HG03139 (cell line): Measurements from ENCODE around the gene NKX2-4.
"Not testable (repeated sequence)": the region's sequence is repeated elsewhere in the genome, so short reads cannot be mapped to it uniquely, and the experiment has no call there.

Source experiments
- ATAC-seq: cut with Tn5 transposase; IDR thresholded peaks from one replicate; pipeline ENCODE4 v1.9.1; 2021; ENCODE audit not compliant: unreplicated experiment

NKX2-4 gene

GRCh38 chr20:21397341-21398108 is at the start of gene NKX2-4:
TSS of gene NKX2-4 (minus strand) at chr20:21397526. CDS start at chr20:21397399, 127 bp downstream.
- no peak for ATAC-seq

GRCh38 chr20:21437816-21438215 is 40.5 kb upstream of the NKX2-4 start:
- no peak for ATAC-seq

DNA sequence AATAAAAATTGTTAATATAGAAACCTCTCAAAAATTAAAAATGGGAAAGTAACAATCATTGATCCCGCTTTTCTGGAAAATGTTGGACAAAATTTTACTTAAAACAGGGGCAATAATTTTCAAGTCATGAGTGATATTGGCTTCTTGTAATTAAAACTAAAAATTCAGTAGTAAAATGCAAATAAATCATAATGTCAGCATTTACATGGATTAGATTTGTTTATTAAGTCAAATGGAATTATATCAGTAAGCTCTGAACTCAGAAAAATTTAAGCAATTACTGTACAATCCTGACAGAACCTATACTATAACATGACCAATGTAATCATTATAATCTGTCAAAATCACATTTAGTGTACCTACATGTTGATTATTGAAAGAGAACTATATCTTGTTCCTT is 39.9 kb upstream of the NKX2-4 start:
- no peak for ATAC-seq

GRCh38 chr20:21436205-21436604 is 38.9 kb upstream of the NKX2-4 start:
- ATAC-seq, result no peak

- no peak for ATAC-seq
Measured at GRCh38 chr20:21435576-21435975, 38.2 kb upstream of the NKX2-4 start.

DNA sequence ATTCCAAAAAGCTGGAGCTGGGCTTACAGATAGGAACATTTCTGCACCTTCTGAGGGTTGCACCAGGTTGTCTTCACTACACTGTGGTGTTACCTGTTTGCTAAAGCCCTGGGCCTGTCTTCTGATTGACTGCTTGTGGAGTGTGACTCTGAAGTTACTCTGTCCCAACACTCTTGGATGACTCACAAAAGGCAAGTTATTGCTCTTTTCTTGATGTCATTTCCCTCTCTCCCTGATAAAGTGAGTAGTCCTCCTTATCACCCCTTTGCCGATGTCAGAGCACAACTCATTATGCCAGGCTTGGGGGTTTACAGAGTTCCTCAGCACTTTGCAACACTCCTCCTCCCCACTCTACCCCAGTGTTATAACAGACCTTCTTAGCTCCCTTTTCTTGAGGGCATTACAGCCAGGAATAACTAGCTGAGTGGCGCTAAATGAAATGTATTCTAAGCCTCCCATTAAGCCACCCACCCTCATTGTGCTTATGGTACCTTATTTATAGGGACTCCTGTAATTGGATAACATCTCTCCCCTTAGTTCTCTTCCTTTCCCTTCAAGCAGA is 36.1 kb upstream of the NKX2-4 start:
- no peak for ATAC-seq

- no peak for ATAC-seq
Measured at GRCh38 chr20:21432911-21433310, 35.6 kb upstream of the NKX2-4 start.

- ATAC-seq, result no peak
Measured at GRCh38 chr20:21430020-21430419, 32.7 kb upstream of the NKX2-4 start.

DNA sequence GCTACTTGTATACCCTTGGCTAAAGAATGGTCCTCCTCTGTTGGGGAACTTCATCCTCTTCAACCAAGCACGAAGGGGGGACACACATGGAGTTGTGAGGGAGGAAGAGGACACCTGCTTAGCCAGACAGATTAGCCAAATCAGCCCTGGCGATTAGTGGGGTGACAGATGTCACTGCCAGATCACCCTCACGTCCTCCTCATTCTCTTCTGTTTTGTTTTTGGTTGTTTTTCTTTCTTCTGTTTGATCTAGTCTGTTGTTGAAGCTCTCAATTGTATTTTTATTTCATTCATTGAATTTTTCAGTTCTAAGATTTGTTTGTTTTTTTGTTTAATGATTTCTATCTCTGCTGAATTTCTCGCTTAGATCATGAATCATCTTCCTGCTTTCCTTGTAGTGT is 27.5 kb upstream of the NKX2-4 start:
- no peak for ATAC-seq

- ATAC-seq, result not testable (repeated sequence)
Measured at GRCh38 chr20:21423712-21424111, 26.4 kb upstream of the NKX2-4 start.

- no peak for ATAC-seq
Measured at GRCh38 chr20:21421601-21422236, 24.4 kb upstream of the NKX2-4 start.

GRCh38 chr20:21419147-21419546 is 21.8 kb upstream of the NKX2-4 start:
- ATAC-seq, result not testable (repeated sequence)

DNA sequence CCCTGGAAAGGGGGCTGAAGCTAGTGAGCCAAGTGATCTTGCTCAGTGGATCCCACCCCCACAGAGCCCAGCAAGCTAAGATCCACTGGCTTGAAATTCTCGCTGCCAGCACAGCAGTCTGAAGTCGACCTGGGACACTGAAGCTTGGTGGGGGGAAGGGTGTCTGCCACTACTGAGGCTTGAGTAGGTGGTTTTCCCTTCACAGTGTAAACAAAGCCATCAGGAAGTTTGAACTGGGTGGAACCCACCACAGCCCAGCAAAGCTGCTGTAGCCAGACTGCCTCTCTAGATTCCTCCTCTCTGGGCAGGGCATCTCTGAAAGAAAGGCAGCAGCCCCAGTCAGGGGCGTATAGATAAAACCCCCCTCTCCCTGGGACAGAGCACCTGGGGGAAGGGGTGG is 16.7 kb upstream of the NKX2-4 start:
- ATAC-seq, result not testable (repeated sequence)

DNA sequence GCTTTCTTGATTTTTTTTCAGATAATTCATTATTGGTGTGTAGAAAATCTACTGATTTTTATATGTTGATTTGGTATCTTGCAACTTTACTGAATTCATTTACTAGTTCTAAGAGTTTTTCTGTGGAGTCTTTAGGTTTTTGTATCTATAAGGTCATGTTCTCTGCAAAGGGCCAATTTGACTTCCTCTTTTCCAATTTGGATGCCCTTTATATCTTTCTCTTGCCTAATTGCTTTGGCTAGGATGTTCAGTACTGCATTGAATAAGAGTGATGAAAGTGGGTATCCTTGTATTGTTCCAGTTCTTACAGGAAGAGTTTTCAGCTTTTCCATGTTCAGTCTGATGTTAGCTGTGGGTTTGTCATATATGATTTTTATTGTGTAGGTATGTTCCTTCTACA is 14.4 kb upstream of the NKX2-4 start:
- no peak for ATAC-seq

GRCh38 chr20:21399005-21399475 is 1.7 kb upstream of the NKX2-4 start:
- ATAC-seq, result no peak

- ATAC-seq, result no peak
Measured at GRCh38 chr20:21398109-21399004, 1.0 kb upstream of the NKX2-4 start.

DNA sequence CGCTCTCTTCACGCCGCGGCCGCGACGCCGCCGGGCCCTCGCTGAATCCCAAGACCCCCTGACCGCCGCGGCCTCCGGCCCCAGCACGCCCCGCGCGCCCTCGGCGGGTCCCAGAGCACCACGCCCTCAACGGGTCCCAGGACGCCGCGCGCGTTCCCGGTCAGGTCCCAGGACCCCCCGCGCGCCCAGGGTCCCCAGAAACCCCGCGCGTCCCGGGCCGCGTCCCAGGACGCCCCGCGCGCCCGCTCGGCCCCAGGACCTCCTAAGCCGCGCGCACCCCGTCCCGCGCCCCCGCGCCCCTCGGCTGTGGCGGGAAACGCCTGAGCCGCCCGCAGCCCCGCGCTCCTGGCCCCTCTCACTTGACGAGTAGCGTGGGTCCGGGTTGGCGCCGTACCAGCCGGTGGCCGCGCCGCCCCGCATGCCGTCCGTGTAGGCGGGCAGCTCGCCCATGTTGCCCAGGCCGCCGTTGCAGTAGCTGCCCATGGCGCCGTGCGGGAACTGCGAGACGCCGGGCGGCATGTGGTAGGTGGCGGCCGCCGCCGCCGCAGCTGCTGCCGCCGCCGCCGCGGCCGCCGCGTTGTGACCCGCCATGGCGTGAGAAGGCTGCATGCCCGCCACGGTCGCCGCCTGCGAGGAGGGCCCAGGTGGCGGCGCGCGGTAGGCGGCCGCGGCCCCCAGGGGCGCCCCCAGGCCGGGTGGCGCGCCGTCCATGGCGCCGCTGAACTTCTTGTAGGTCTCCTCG is 556 bp downstream of the NKX2-4 start:
- ATAC-seq, result no peak

DNA sequence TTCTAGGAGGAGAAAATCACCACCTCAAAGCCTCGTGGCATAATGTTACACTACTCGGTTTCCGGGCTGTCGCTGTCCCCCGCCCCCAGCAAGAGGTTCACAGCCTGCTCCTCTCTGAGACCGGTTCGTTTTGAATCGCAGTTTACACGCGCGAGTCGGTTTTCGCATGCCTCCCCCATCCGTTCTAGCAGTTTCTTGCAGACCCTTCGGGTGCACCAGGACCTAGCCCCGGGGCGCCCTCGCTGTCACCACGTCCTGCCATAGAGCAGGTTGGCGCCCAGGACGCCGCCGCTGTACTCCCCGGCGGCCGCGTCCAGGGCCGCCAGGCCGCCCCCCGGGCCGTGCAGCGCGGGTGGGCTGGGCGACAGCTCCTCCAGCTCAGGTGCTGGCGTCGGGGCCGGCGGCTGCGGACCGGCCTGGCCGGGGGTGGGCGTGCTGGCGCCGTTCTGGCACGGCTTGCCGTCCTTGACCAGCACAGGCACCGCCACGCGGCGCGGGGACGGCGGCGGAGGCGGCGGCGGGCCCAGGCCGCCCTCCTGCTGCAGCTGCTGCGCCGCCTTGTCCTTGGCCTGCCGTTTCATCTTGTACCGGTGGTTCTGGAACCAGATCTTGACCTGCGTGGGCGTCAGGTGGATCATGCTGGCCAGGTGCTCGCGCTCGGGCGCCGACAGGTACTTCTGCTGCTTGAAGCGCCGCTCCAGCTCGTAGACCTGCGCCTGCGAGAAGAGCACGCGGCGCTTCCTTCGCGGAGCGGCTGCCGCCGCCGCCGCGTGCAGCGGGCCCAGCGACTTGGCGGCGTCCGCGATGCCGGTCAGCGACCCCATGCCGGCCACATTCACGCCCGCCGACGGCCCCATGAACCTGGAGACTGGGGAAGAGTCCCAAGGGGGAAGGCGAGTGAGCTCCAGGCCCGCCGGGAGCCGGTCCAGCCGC is 1.4 kb downstream of the NKX2-4 start:
- no peak for ATAC-seq

- no peak for ATAC-seq
Measured at GRCh38 chr20:21395051-21395665, 2.2 kb downstream of the NKX2-4 start.
